ENCODE measurements around the gene BTC.

DNA sequence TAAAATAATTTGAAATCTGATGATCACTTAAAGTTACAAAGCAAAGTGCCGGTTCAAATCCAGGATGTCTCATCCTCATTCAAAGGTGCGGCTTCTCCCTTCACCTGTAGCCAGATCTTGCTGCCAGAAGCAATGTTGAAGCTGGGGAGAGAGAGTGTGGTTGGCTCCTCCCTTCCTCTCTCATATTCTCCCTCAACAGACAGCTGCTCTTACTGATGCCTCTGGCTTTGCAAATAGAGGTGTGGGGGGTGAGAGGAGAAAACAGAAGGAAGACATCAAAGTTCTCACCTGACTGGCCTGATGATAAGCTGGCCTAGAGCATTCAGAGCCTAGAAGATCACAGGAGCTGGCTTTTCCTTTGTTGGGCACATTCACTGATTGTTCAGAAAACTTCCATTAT lies 28.3 kb upstream of the BTC start:
- TF ChIP-seq, protein P1, sequence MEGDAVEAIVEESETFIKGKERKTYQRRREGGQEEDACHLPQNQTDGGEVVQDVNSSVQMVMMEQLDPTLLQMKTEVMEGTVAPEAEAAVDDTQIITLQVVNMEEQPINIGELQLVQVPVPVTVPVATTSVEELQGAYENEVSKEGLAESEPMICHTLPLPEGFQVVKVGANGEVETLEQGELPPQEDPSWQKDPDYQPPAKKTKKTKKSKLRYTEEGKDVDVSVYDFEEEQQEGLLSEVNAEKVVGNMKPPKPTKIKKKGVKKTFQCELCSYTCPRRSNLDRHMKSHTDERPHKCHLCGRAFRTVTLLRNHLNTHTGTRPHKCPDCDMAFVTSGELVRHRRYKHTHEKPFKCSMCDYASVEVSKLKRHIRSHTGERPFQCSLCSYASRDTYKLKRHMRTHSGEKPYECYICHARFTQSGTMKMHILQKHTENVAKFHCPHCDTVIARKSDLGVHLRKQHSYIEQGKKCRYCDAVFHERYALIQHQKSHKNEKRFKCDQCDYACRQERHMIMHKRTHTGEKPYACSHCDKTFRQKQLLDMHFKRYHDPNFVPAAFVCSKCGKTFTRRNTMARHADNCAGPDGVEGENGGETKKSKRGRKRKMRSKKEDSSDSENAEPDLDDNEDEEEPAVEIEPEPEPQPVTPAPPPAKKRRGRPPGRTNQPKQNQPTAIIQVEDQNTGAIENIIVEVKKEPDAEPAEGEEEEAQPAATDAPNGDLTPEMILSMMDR (IDR thresholded peaks at IDR 0.05; ENCODE audit: low read depth, low read length, poor library complexity, severe bottlenecking): no peak
- TF ChIP-seq EZH2phosphoT487 (IDR thresholded peaks at IDR 0.05; ENCODE audit: borderline replicate concordance, low read length): no peak

All from DOHH2 (cell line).